HG02571 (cell line): Measurements from ENCODE around the gene GP1BB.
"Not testable (repeated sequence)": the region's sequence is repeated elsewhere in the genome, so short reads cannot be mapped to it uniquely, and the experiment has no call there.

ENCODE experiments used
- ATAC-seq: cut with Tn5 transposase; IDR thresholded peaks from one replicate; pipeline ENCODE4 v1.9.1; 2021; ENCODE audit warnings: mild to moderate bottlenecking, moderate library complexity; ENCODE audit not compliant: unreplicated experiment

Gene GP1BB

GRCh38 chr22:19693581-19693980, 29.8 kb upstream of the GP1BB start:
- no peak for ATAC-seq

DNA sequence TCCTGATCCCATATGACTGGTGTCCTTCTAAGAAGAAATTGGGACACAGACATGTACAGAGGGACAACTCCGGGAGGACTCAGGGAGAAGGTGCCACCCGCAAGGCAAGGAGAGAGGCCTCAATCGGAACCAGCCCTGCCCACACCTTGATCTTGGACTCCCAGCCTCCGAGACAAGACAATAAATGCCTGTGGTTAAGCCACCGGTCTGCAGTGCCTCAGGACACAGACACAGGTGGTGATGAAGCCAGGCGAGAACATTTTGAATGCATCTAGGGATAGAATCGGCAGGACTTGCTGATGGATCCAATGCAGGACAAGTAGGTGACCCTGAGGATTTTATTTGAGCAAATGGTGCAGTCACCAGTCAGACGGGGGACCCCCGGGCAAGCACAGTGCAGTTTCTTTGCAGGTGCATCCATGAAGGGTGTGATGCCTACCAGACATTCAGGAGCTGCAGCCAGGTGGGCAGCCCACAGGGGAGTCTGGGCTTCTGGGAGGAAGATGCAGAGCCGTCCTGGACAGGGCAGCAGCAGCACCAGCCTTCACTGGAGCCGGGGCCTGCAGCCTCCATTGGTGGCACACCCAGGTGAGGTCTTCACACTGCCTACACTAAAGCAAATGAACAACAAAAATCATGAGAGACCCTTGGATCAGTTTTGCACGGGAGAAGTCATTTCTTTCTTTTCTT, 29.2 kb upstream of the GP1BB start:
- no peak for ATAC-seq

DNA sequence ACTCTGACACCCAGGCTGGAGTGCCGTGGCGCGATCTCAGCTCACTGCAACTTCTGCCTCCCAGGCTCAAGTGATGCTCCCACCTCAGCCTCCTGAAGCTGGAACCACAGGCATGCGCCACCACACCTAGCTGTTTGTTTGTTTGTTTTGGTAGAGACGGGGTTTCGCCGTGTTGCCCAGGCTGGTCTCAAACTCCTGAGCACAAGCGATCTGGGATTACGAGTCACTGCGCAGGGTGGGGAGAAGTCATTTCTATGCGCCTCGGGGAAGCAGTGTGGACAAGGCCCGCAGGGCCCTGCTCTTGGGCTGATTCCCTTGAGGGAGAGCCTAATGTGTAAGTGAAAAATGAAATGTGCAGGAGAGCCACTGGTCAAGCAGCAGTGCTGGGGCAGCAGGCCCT, 28.6 kb upstream of the GP1BB start:
- ATAC-seq: no peak

GRCh38 chr22:19696504-19697276, 26.6 kb upstream of the GP1BB start:
- ATAC-seq: no peak

DNA sequence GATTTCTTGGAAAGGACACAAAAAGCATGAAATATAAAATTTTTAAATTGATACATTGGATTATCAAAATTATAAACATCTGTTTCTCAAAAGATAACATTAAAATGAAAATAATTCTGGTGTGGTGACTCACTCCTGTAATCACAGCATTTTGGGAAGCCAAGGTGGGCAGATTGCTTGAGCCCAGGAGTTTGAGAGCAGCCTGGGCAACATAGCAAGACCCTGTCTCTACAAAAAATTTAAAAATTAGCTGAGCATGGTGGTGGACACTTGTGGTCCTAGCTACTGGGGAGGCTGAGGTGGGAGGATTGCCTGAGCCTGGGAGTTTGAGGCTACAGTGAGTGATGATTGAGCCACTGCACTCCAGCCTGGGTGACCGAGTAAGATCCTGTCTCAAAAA, 25.5 kb upstream of the GP1BB start:
- not testable (repeated sequence) for ATAC-seq

DNA sequence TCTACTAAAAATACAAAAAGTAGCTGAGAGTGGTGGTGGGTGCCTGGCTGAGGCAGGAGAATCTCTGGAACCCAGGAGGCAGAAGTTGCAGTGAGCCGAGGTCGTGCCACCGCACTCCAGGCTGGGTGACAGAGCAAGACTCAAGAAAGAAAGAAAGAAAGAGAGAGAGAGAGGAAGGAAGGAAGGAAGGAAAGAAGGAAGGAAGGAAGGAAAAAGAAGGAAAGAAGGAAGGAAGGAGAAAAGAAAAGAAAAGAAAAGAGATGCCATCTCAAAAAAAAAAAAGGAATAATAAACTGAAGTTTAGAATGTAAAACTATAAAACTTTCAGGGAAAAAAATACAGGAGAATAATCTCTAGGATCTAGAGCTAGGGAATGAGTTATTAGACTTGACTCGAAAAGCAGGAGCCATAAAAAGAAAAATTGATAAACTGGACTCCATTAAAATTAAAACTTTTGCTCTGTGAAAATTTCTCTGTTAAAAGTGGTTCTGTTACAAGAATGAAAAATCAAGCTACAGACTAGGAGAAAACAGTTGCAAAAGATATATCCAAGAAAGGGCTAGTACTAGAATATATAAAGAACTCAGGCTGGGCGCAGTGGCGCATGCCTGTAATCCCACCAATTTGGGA, 22.4 kb upstream of the GP1BB start:
- no peak for ATAC-seq

DNA sequence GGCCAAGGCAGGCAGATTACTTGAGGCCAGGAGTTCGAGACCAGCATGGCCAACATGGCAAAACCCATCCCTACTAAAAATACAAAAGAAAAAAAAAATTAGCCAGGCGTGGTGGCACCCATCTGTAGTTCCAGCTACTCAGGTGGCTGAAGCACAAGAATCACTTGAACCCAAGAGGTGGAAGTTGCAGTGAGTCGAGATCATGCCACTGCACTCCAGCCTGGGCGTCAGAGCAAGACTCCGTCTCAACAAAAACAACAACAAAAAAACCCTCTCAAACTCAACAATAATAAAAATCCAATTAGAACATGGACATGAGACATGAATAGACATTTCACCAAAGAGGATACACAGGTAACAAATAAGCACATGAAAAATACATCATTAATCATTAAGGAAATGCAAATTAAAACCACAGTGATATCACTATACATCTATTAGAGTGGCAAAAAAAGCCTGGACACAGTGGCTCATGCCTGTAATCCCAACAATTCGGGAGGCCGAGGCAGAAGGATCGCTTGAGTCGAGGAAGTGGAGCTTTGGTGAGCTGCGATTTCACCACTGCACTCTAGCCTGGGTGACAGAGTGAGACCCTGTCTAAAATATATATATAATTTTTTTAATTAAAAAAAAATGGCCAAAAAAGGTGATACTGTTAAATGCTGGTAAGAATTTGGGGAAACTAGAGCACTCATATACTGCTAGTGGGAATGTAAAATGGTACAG, 21.8 kb upstream of the GP1BB start:
- ATAC-seq: no peak

DNA sequence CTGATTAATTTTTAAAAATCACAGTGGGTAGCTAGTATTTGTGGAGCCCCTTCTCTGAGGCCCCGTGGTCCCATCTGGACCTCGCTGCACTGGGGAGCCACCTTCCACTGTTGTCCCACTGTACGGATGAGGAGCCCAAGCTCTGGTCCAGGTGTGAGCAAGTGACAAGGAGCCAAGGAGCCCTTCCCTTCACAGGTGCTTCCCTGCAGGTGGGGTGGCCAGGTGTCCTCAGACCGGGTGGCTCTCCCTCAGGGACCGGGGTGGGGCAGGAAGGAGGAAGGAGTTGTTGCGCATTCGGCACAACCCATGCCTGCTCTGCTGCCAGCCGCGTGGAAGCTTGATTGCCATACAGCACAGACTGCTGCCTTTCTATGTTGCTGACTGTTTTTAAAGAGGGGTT, 19.5 kb upstream of the GP1BB start:
- no peak for ATAC-seq

GRCh38 chr22:19704355-19705015, 18.9 kb upstream of the GP1BB start:
- no peak for ATAC-seq

DNA sequence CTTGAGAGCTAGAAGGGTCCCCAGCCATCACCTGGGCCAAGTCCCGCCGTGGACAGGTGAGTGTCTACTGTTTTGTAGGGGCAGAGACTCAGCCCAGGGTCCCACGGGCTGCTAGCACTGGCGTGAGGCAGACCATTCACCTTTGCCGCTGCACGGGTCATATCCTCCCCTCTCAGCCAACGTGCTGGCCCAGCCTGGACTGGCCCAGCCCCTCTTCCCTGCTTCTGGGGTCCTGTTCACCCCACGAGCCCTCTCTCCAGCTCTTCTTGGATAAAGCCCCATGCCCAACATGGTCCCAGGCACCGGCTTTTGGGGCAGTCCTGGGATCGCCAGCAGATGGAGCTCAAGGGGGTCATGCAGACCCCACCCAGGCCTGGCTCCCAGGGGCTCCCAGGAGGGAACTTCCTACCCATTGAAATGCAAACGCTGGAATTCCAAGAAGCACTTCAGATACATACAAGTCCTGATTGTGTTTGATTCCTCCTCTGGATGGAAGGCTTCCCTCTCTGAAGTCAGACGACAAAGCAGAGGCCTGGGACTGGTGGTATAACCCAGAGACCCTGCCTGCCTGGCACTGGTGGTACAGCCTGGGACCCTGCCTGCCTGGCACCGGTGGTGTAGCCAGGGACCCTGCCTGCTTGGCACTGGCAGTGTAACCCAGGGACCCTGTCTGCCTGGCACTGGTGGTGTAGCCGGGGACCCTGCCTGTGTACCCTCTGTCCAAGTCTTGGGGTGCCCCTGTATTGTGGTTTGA, 18.0 kb upstream of the GP1BB start:
- ATAC-seq: no peak

DNA sequence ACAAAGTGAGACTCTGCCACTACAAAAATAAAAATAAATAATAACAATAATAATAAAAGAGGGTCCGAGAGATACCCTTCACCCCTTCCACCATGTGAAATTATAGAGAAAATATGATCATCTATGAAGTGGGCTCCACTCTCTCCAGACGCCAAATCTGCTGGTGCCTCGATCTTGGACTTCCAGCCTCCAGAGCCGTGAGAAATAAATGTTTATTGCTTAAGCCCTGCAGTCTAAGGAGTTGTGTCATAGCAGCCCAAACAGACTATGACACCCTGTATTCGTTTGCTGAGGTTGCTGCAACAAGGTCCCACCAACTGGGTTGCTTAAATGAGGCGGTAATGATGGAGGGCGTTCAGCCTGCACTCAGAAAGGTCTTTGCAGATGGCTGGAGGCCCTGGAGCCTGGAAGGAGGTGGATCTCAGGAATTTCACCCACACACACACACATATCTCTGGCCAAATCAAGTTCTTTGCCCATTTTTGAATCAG, 16.6 kb upstream of the GP1BB start:
- ATAC-seq: no peak

DNA sequence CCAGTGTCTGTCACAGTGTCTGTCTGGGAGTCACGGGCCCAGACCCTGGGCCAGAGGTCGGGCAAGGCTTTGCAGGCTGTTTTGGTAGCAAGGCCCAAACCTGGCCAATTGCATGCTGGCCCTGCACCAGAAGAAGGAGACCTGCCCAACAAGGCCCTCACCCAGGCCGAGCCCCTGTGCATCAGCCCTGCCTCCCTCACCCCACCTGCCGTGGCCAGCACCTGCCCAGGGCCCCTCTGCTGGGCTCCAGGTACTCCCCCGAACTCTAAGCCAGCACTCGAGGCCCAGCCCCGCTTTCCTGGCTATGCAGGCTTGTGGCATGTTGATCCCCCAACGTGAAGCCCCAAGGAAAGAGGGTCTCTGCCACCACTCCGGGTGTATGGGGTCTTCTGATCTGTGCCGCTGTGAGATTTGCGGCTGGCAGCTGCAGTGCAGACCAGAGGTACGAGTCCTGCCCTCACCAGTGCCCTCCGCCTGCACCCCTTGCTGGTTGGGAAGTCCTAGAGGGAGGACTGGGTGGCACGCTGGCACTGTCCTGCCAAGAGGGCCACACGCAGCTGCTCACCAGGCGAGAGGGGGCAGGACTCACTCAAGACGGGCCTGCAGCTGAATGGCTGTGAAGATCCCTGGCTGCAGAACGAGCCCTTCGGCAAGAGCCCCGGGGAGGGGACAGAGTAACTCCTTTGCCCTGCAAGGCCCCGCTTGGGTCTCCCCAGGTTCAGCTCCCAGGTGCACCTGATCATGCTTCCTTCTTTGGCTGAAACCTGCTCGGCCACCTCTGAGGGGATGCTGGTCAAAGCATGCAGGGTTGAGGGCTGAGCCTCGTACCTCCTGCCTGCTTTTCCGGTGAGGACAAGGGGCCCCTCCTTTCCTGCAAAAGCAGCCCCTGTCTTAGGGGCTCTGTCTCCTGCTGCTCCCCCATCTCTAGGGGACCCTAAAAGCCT, 15.7 kb upstream of the GP1BB start:
- ATAC-seq: no peak

- ATAC-seq: no peak
Measured at GRCh38 chr22:19708321-19709011, 14.9 kb upstream of the GP1BB start.

GRCh38 chr22:19709063-19709769, 14.1 kb upstream of the GP1BB start:
- ATAC-seq: no peak

DNA sequence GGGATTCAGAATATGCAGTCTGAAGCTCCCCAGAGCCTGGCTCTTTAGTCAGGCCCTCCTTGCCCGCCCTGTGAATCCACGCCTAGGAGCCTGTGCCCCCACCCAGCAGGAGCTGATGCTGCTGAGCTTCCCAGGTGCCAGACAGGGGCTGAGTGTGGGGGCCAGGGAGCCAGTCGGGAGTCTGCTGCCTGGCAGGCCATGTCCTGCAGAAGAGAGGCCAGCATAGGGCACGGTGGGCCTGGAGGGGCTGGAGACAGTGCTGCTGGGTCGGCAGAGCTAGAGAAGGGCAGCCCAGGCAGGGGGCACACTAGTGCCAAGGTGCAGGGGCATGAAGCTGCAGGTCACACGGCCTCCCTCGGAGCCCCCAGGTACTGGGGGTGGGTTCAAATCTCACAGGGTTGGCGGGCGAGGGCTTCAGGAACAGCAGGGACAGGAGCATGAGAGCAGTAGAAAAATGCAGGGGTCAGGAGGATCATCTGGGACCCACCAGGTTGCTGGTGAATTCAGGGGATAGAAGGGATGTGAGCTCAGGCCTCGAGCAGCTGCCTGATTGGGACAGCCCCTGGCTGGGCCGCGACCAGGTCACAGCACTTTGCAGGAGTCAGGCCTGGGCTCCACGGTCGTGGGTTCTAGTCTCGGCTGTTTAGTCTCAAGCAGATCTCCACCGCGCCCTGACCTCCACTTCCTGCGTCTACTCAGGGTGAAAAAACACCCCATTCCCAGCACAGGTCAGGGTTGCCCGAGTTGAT, 13.1 kb upstream of the GP1BB start:
- ATAC-seq: no peak

DNA sequence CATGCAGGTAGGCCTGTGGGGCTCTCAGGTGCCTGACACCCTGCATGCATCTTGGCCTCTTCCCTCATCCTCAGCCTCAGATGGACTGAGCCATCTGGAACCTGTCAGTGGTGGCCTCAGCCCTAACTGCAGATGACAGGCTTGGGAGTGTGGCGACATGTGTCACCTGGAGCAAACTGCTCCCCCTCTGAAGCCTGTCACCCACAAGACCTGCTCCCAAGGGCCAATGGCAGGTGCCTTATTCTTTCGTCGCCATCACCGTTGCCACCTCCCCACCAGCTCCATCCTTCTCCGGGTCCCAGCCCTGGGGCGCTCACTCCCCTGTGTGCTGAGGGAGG, 12.6 kb upstream of the GP1BB start:
- ATAC-seq: no peak

GRCh38 chr22:19713245-19713644, 10.1 kb upstream of the GP1BB start:
- ATAC-seq: no peak
